B cell (primary cell): ENCODE results near the gene TEX14. TPM values are rescaled to one million over a fixed set of nuclear protein-coding genes. Genes with fewer than 3 reads are reported as not detected.

ENCODE experiments used
- ATAC-seq: fragments of 200-7000 bp; cut with Tn5 transposase; one replicate; pipeline ENCODE4 v1.10.0; 2021; ENCODE audit warnings: low read depth, mild to moderate bottlenecking, moderate number of reproducible peaks, moderate library complexity
- CTCF ChIA-PET: fragments of 350-600 bp; sonication (Branson Sonifier 250); formaldehyde crosslinking; loops from one replicate; lab custom pipeline; 2021; ENCODE audit warnings: antibody characterized with exemption, inconsistent platforms; lab: Charles Lee
- POLR2A ChIA-PET: fragments of 350-600 bp; sonication (Branson Sonifier 250); formaldehyde crosslinking; loops from one replicate; lab custom pipeline; 2021; ENCODE audit warnings: antibody characterized with exemption; lab: Charles Lee
- DNase-seq: peaks from one replicate; pipeline ENCODE4 v3.0.0; 2013
- H2AFZ ChIP-seq: 2 replicates; pipeline ENCODE4 v1.6.1; 2012; ENCODE audit warnings: mild to moderate bottlenecking, low read depth, low read length; ENCODE audit not compliant: insufficient read depth, poor library complexity, severe bottlenecking
- H3K27ac ChIP-seq, 2 donors: 1 replicate in 1 of 2; 2 replicates in 1 of 2; pipeline ENCODE4 v1.5.1; 2012 to 2013; ENCODE audit warnings: low read length in 2 of 2, mild to moderate bottlenecking in 2 of 2, moderate library complexity in 1 of 2
- H3K27me3 ChIP-seq, 4 experiments: fragments of 200-600 bp in 1 of 4; sonication (generic) in 1 of 4; replicated peaks in 1 of 4; 1 replicate in 2 of 4; 2 replicates in 2 of 4; pipeline versions ENCODE4 v1.6.1 to v1.7.0; 2013 to 2016; ENCODE audit warnings: low read length in 3 of 4, mild to moderate bottlenecking in 2 of 4, mixed read lengths in 1 of 4, moderate library complexity in 1 of 4; ENCODE audit not compliant: insufficient read depth in 4 of 4, control insufficient read depth in 3 of 4; ENCODE audit errors: control extremely low read depth in 1 of 4
- H3K36me3 ChIP-seq, 2 experiments: replicated peaks in 1 of 2; 1 replicate in 1 of 2; 2 replicates in 1 of 2; pipeline versions ENCODE4 v1.6.1 to v1.7.1; 2013; ENCODE audit warnings: low read length in 1 of 2; ENCODE audit not compliant: insufficient read depth in 2 of 2, control insufficient read depth in 1 of 2; ENCODE audit errors: control extremely low read depth in 1 of 2, extremely low read depth in 1 of 2
- H3K4me1 ChIP-seq, 2 donors: fragments of 200-600 bp in 1 of 2; sonication (generic) in 1 of 2; 1 replicate in 1 of 2; 2 replicates in 1 of 2; pipeline versions ENCODE4 v1.5.1 to v1.6.1; 2013 to 2017; ENCODE audit warnings: low read length in 2 of 2; ENCODE audit not compliant: control insufficient read depth in 2 of 2, insufficient read depth in 2 of 2
- H3K4me2 ChIP-seq: replicated peaks from 2 replicates; pipeline ENCODE3; 2012; ENCODE audit warnings: mild to moderate bottlenecking, low read depth, low read length; ENCODE audit not compliant: poor library complexity, severe bottlenecking
- H3K4me3 ChIP-seq, 5 experiments: fragments of 200-600 bp in 1 of 5; sonication (generic) in 1 of 5; 1 replicate in 3 of 5; 2 replicates in 2 of 5; pipeline versions ENCODE4 v1.5.1 to v1.7.0; 2011 to 2016; ENCODE audit warnings: low read length in 4 of 5, mild to moderate bottlenecking in 4 of 5, low read depth in 2 of 5, control low read depth in 1 of 5, moderate library complexity in 1 of 5; ENCODE audit not compliant: insufficient read depth in 1 of 5; ENCODE audit errors: control extremely low read depth in 1 of 5, extremely low read depth in 1 of 5
- H3K79me2 ChIP-seq: fragments of 200-600 bp; sonication (generic); one replicate; pipeline ENCODE4 v1.6.0; 2016; ENCODE audit warnings: low read length; ENCODE audit not compliant: control insufficient read depth, insufficient read depth
- H3K9ac ChIP-seq: fragments of 200-600 bp; sonication (generic); 2 replicates; pipeline ENCODE4 v1.6.1; 2017; ENCODE audit warnings: mild to moderate bottlenecking, low read length, moderate library complexity
- H3K9me3 ChIP-seq, 3 donors: one replicate each; pipeline versions ENCODE4 v1.6.1 to v1.7.1; 2013; ENCODE audit warnings: low read length in 2 of 3; ENCODE audit not compliant: control insufficient read depth in 2 of 3, insufficient read depth in 1 of 3; ENCODE audit errors: control extremely low read depth in 1 of 3
- H4K20me1 ChIP-seq: 2 replicates; pipeline ENCODE4 v1.6.0; 2012; ENCODE audit warnings: mild to moderate bottlenecking, low read length; ENCODE audit not compliant: insufficient read depth, control insufficient read depth, poor library complexity, severe bottlenecking
- H3K27ac Mint-ChIP-seq: one replicate; pipeline ENCODE4 v1.8.0; 2021; ENCODE audit warnings: mixed read lengths
- H3K27me3 Mint-ChIP-seq: one replicate; pipeline ENCODE4 v1.8.0; 2021; ENCODE audit warnings: mixed read lengths
- H3K4me1 Mint-ChIP-seq: one replicate; pipeline ENCODE4 v1.8.0; 2021; ENCODE audit warnings: mixed read lengths
- H3K4me3 Mint-ChIP-seq: one replicate; pipeline ENCODE4 v1.8.0; 2021; ENCODE audit warnings: mixed read lengths
- H3K9me3 Mint-ChIP-seq: one replicate; pipeline ENCODE4 v1.8.0; 2022; ENCODE audit warnings: mixed read lengths; ENCODE audit not compliant: insufficient read depth
- EZH2 ChIP-seq: IDR thresholded peaks from 2 replicates; pipeline ENCODE4 v1.6.1; 2012; ENCODE audit warnings: borderline replicate concordance, low read depth, mild to moderate bottlenecking, moderate library complexity, low read length; ENCODE audit not compliant: insufficient read depth, poor library complexity, severe bottlenecking
- WGBS: methylation state at CpG from one replicate; pipeline ENCODE4 v1.1.5; 2013; ENCODE audit warnings: missing lambda C conversion rate; ENCODE audit not compliant: insufficient coverage; 5-methylcytosine and 5-hydroxymethylcytosine counted together
- intact Hi-C: fragments of 100-400 bp; cut with micrococcal nuclease; formaldehyde crosslinking; loops from one replicate; pipeline ENCODE4 v1.10.0; 2022
- polyA plus RNA-seq: library from polyadenylated mRNA; depleted of rRNA; stranded (reverse); fragments of >200 nt; gene quantifications from 2 replicates; pipeline ENCODE4 v1.2.3, GENCODE V29; 2012
- total RNA-seq, 2 donors: library from RNA; stranded (reverse); fragments of 120-200 nt in 1 of 2; gene quantifications; 1 replicate in 1 of 2; 2 replicates in 1 of 2; pipeline versions ENCODE4 v1.2.3 to v1.2.4, GENCODE V29; 2013 to 2022
- TF ChIP-seq, protein P1 (sequence below): fragments of 200-600 bp; IDR thresholded peaks from one replicate; pipeline ENCODE4 v1.8.0; 2022; ENCODE audit warnings: antibody characterized with exemption, mild to moderate bottlenecking

Gene TEX14
- total and polyA plus RNA-seq, 2 donors (not counting 1 experiment from before 2014, with no cell fraction given), result 0.10 to 0.20 TPM

DNA sequence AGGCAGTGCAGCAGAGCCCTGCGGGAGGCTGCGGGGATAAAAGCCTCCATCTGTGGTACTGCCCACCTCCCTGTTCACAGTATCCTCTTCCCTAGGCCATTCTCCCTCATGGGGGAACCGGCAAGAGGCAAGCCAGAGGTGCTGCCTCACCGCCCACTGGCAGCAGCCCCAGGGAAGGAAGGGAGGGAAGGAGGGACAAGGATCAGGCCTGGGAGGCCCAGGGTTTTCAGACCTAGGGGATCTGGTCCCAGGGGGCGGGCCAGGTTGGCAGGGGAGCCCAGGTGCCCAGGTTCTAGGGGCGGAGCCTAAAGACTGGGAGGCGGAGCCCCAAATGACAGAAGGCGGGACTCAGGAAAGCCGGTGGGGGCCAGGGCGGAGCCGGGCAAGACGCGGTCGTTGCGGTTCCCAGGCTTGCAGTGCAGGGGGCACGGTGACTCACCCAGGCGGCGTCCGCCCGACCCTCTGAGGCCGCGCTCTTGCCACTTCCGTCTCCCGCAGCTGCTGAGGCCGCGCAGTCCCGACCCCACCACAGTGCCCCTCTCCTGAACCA lies 174.4 kb downstream of the TEX14 start:
- Histone ChIP-seq H3K4me2 (peak overlapping the region; percentile 94), H3K27me3 (no peaks in the 10 kb centered on the region), H4K20me1 (peaks cover 33% of the 10 kb centered on the region), H3K27ac (peak overlapping the region; percentile 82 to 83), H3K9ac (peak overlapping the region; percentile 86), H3K4me3 (peak overlapping the region; percentile 61 to 93 (median 88)), H2AFZ (peak overlapping the region; percentile 67), H3K9me3 (no peaks in the 10 kb centered on the region), H3K4me1 (peaks cover 37 to 57% of the 10 kb centered on the region in 2 donors), H3K79me2 (peaks cover 36% of the 10 kb centered on the region), H3K36me3 (peaks cover 0 to 12% of the 10 kb centered on the region in 2 experiments)
- H3K4me1 Mint-ChIP-seq, result peaks cover 46% of the 10 kb centered on the region
- ChIA-PET POLR2A (interaction anchor here (0.7 to 2.4 kb wide), 6 partner anchors 12 to 175 kb away, joined by 3 to 24 read pairs (median 4); partner anchors contain the start of genes HSF5 and RAD51C), CTCF (interaction anchor here (2.0 to 6.4 kb wide), 7 partner anchors 10 to 487 kb away, joined by 8 to 85 read pairs (median 14); partner anchors contain the start of gene HSF5)
- H3K27me3 Mint-ChIP-seq, result no peaks in the 10 kb centered on the region
- H3K9me3 Mint-ChIP-seq, result no peaks in the 10 kb centered on the region
- DNase-seq (no peak), ATAC-seq (no peak)
- H3K27ac Mint-ChIP-seq, result peak overlapping the region; percentile 97
- 0% methylated on average over 26 of the region's 27 CpGs for WGBS
- no peak for TF ChIP-seq EZH2
- TF ChIP-seq, protein P1, sequence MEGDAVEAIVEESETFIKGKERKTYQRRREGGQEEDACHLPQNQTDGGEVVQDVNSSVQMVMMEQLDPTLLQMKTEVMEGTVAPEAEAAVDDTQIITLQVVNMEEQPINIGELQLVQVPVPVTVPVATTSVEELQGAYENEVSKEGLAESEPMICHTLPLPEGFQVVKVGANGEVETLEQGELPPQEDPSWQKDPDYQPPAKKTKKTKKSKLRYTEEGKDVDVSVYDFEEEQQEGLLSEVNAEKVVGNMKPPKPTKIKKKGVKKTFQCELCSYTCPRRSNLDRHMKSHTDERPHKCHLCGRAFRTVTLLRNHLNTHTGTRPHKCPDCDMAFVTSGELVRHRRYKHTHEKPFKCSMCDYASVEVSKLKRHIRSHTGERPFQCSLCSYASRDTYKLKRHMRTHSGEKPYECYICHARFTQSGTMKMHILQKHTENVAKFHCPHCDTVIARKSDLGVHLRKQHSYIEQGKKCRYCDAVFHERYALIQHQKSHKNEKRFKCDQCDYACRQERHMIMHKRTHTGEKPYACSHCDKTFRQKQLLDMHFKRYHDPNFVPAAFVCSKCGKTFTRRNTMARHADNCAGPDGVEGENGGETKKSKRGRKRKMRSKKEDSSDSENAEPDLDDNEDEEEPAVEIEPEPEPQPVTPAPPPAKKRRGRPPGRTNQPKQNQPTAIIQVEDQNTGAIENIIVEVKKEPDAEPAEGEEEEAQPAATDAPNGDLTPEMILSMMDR, result no peak
- intact Hi-C loops, result loop anchor here (1.0 to 10.0 kb wide), 4 partner anchors 165 to 1260 kb away; partner anchors contain the start of genes DYNLL2, MRPS23, MSI2 and SUPT4H1
- peak overlapping the region; percentile 97 for H3K4me3 Mint-ChIP-seq
